ENCODE results near the gene PSTPIP2.
A peak's percentile ranks its signal among the peaks of the same experiment; 100 is the strongest.

Gene PSTPIP2

DNA sequence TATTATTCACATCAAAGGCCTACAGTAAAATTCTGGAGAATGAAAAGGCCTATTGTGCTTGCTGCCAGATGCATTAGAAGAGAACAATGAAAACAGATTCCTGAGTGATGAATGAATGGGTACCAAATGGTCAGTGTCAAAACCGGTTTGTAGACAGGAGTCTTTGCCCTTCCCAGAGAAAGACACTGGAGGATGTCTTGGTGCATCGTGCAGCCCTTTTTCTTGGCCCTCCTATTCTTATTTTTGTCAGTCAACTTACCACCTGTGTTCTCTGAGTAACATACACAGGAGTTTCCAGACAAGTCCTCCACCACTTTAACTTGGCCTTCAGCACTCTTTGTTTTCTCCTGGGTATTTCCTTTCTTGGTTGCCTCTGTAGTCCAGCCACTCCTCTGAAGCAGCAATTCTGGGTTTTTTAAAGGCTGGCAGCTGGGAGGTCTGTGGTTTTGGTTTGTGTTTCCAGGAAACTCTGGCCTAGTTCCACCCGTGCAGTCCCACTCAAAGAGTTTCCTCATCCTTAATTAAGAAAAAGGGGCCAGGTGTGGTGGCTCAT, 29.4 kb downstream of the PSTPIP2 start:
- Histone ChIP-seq H3K27ac (ENCODE audit: low read length) (no peak overlapping the region), H3K36me3 (replicated peaks; ENCODE audit: low read depth, low read length) (no peaks in the 10 kb centered on the region), H3K9me3 (ENCODE audit: insufficient read depth, low read length) (no peaks in the 10 kb centered on the region), H3K9ac (ENCODE audit: low read length) (no peak overlapping the region), H2AFZ (ENCODE audit: low read depth, low read length) (no peak overlapping the region), H3K79me2 (ENCODE audit: low read length) (no peaks in the 10 kb centered on the region), H3K27me3 (ENCODE audit: low read depth, low read length) (peaks cover 8% of the 10 kb centered on the region; the same call in 1 of the 2 replicates), H3K4me2 (ENCODE audit: low read length) (no peak overlapping the region), H3K4me1 (ENCODE audit: low read length) (peaks cover 5% of the 10 kb centered on the region; the same call in 1 of the 2 replicates), H4K20me1 (ENCODE audit: insufficient read depth, low read length) (no peaks in the 10 kb centered on the region), H3K4me3 (ENCODE audit: low read length) (no peak overlapping the region)
- TF ChIP-seq, protein P1, sequence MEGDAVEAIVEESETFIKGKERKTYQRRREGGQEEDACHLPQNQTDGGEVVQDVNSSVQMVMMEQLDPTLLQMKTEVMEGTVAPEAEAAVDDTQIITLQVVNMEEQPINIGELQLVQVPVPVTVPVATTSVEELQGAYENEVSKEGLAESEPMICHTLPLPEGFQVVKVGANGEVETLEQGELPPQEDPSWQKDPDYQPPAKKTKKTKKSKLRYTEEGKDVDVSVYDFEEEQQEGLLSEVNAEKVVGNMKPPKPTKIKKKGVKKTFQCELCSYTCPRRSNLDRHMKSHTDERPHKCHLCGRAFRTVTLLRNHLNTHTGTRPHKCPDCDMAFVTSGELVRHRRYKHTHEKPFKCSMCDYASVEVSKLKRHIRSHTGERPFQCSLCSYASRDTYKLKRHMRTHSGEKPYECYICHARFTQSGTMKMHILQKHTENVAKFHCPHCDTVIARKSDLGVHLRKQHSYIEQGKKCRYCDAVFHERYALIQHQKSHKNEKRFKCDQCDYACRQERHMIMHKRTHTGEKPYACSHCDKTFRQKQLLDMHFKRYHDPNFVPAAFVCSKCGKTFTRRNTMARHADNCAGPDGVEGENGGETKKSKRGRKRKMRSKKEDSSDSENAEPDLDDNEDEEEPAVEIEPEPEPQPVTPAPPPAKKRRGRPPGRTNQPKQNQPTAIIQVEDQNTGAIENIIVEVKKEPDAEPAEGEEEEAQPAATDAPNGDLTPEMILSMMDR (IDR thresholded peaks at IDR 0.05; ENCODE audit: low read depth, low read length), result no peak
- TF ChIP-seq EZH2phosphoT487 (IDR thresholded peaks at IDR 0.05; ENCODE audit: low read depth), result no peak

DNA sequence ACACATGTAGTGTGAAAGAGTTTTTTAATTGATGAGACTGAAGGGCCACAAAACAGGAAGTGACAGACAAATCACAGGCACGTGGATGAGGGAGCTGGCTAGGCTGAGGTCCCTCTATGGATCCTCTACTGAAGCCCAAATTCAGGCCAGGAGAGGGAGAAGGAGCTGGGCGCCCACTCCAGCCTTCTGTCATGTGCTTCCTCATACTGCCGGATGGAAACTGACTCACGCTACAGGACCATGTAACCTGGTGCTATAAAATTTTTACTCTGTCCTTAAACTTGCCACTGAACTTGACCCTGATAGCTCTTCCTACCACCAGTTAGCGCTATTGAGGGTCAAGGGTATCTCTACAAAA, 31.3 kb downstream of the PSTPIP2 start:
- no peak overlapping the region for H3K4me3 ChIP-seq (ENCODE audit: low read length)
- H3K27me3 ChIP-seq (ENCODE audit: low read depth, low read length), result peaks cover 8% of the 10 kb centered on the region; the same call in 1 of the 2 replicates
- no peaks in the 10 kb centered on the region for H4K20me1 ChIP-seq (ENCODE audit: insufficient read depth, low read length)
- no peak overlapping the region for H3K27ac ChIP-seq (ENCODE audit: low read length)
- H3K4me1 ChIP-seq (ENCODE audit: low read length), result peaks cover 5% of the 10 kb centered on the region; the same call in 1 of the 2 replicates
- H3K9me3 ChIP-seq (ENCODE audit: insufficient read depth, low read length), result no peaks in the 10 kb centered on the region
- no peak overlapping the region for H3K9ac ChIP-seq (ENCODE audit: low read length)
- no peak overlapping the region for H3K4me2 ChIP-seq (ENCODE audit: low read length)
- TF ChIP-seq, protein P1 (IDR thresholded peaks at IDR 0.05; ENCODE audit: low read depth, low read length), result no peak
- no peak for TF ChIP-seq EZH2phosphoT487 (IDR thresholded peaks at IDR 0.05; ENCODE audit: low read depth)
- peak overlapping the region; percentile 8; the same call in 1 of the 2 replicates for H2AFZ ChIP-seq (ENCODE audit: low read depth, low read length)
- H3K79me2 ChIP-seq (ENCODE audit: low read length), result no peaks in the 10 kb centered on the region
- no peaks in the 10 kb centered on the region for H3K36me3 ChIP-seq (replicated peaks; ENCODE audit: low read depth, low read length)

DNA sequence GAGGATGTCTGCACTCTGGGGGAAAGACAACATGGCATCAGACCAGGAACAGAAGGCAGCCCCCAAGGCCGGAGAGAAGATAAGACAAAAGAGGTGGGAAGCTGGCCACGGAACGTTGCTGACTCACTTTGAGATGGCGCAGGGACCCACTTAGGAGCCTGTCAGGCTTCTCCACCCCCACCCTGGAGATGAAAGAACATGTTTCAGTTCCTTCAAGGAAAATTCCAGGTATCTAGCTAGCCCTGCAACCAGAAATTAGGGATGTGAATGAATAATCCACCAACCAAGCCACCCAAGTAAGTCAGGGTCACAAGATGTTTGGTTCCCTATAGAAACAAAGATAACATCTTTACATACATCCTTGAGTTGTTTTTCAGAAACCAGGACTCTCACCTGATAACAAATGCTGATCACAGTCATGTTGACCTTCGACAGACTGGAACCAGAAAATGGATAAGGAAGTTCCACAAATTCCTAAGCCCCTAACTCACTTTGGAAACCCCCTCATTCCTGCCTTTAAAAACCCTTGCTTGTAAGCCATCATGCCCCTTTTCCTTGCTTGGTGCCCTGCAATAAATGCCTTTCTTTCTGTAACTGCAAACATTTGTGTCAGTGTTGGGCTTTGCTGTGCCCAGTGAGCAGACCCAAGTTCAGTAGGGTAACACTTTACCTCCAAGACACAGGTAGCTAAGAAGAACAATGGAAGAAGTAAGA, 31.9 kb downstream of the PSTPIP2 start:
- Histone ChIP-seq H3K27me3 (ENCODE audit: low read depth, low read length) (peaks cover 8% of the 10 kb centered on the region; the same call in 1 of the 2 replicates), H3K4me1 (ENCODE audit: low read length) (peaks cover 5% of the 10 kb centered on the region; the same call in 1 of the 2 replicates), H3K4me2 (ENCODE audit: low read length) (no peak overlapping the region), H3K4me3 (ENCODE audit: low read length) (no peak overlapping the region), H3K27ac (ENCODE audit: low read length) (no peak overlapping the region), H3K36me3 (replicated peaks; ENCODE audit: low read depth, low read length) (no peaks in the 10 kb centered on the region), H4K20me1 (ENCODE audit: insufficient read depth, low read length) (no peaks in the 10 kb centered on the region), H3K79me2 (ENCODE audit: low read length) (no peaks in the 10 kb centered on the region), H2AFZ (ENCODE audit: low read depth, low read length) (peak overlapping the region; percentile 8; the same call in 1 of the 2 replicates), H3K9ac (ENCODE audit: low read length) (no peak overlapping the region), H3K9me3 (ENCODE audit: insufficient read depth, low read length) (no peaks in the 10 kb centered on the region)
- TF ChIP-seq EZH2phosphoT487 (IDR thresholded peaks at IDR 0.05; ENCODE audit: low read depth), result no peak
- TF ChIP-seq, protein P1 (IDR thresholded peaks at IDR 0.05; ENCODE audit: low read depth, low read length), result no peak

DNA sequence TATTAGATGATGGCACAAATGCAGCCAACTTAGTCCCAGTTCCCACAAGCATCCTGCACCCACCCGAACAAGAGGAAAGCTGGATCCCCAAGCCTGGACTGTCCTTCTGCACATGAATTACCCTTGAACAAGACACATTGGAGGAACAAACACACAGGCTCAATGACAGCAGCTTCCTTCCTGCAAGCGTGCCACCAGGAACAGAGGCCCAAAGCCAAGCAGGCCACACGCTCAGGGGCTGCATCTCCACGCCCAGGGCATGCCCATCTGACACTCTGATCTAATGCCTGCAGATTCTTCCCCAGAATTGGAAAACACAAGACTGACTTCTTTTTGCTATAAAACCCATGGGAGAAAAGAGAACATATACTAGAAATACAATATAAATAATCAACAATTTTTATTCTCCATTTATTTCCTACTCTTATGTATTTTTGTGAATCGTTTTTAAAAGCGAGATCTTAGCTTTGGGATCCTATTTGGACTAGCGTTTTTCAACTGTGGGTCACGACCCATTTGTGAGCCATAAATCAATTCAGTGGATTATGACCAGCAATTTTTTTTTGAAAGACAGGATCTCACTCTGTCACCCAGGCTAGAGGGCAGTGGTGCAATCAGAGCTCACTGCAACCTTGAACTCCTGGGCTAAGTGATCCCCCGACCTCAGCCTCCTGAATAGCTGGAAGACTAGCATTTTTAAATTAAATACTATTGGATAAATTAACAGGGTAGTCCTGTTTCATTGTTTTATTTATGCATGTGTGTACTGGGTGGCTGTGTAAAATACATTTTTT, 34.4 kb downstream of the PSTPIP2 start:
- TF ChIP-seq, protein P1 (IDR thresholded peaks at IDR 0.05; ENCODE audit: low read depth, low read length), result no peak
- TF ChIP-seq EZH2phosphoT487 (IDR thresholded peaks at IDR 0.05; ENCODE audit: low read depth), result no peak
- H3K79me2 ChIP-seq (ENCODE audit: low read length), result no peaks in the 10 kb centered on the region
- no peaks in the 10 kb centered on the region for H3K36me3 ChIP-seq (replicated peaks; ENCODE audit: low read depth, low read length)

More for the DNA sequence above, 34.4 kb downstream of the PSTPIP2 start:
- Histone ChIP-seq H3K27ac (ENCODE audit: low read length) (no peak overlapping the region), H3K4me3 (ENCODE audit: low read length) (no peak overlapping the region), H3K9ac (ENCODE audit: low read length) (no peak overlapping the region), H4K20me1 (ENCODE audit: insufficient read depth, low read length) (no peaks in the 10 kb centered on the region), H3K9me3 (ENCODE audit: insufficient read depth, low read length) (no peaks in the 10 kb centered on the region), H3K4me2 (ENCODE audit: low read length) (no peak overlapping the region), H3K27me3 (ENCODE audit: low read depth, low read length) (peaks cover 15% of the 10 kb centered on the region), H3K4me1 (ENCODE audit: low read length) (peaks cover 13% of the 10 kb centered on the region), H2AFZ (ENCODE audit: low read depth, low read length) (no peak overlapping the region)
